Raji (cell line): ENCODE results near the gene CERK.

Experiments used
- POLR2A ChIP-seq: IDR thresholded peaks from 2 replicates; pipeline ENCODE4 v1.6.1; 2011; ENCODE audit warnings: low read depth, low read length, control low read depth; ENCODE audit not compliant: insufficient read depth

Gene CERK

DNA sequence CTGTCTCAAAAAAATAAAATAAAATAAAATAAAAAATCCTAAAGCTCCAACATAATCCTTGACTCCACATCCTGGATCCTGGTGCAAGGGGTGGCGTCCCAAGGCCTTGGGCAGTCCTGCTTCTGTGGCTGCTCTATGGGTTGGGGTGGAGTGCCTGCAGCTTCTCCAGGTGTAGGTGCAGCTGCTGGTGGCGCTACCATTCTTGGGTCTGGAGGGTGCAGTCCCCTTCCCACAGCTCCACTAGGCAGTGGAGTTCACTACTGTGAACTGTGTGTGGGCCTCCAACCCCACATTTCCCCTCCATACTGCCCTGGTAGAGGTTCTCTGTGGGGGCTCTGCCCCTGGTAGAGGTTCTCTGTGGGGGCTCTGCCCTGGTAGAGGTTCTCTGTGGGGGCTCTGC is 17.5 kb upstream of the CERK start:
- no peak for TF ChIP-seq POLR2A

DNA sequence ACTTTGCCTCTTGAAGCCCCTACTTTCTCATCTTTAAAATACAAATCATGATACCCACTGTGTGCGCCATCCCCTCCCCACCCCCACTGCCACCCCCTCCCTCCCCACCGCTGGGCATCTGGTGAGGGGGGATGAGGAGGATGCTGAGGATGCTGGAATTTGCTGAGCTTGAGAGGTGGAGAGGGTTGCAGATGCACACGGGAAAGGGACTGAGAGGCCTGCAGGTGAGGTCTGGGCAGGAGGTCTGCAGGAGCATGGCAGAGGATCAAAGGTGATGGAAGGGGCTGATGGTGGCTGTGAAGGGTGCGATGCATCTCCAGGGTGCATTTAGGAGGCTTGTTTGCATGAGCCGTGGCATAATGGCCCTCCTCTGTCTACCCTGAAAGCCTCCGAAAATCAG is 16.8 kb upstream of the CERK start:
- TF ChIP-seq POLR2A: no peak

DNA sequence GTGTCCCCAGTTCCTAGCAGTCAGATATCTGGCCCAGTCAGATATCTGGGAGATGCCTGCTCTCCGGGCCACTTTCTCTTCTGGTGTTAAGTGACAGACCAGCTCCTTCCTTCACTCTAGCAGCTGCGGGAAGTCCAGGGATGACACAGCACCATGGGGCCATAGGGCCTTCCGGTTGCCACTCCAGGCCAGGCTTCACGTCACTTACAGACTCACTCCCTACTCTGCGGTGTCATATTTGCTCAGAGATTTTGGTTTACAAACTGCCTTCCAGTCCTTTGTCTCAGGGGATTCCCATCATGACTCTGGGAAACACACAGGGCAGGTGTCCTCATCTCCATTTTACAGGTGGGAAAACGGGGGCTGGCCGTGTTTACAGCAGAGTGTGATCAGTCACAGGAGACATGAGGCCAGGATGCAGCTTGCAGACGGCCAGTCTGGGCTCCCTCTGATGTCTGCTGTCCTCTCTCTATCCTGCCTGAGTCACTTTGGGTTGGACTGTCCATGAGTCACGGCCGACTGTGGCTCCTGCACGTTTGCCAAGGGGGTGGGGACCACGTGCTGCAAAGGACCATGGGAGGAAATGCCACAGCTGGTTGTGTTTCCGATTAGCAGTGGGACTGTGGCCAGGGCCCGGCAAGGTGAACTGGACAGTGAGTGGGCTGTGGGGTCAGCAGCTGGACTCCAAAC is 16.2 kb upstream of the CERK start:
- no peak for TF ChIP-seq POLR2A

DNA sequence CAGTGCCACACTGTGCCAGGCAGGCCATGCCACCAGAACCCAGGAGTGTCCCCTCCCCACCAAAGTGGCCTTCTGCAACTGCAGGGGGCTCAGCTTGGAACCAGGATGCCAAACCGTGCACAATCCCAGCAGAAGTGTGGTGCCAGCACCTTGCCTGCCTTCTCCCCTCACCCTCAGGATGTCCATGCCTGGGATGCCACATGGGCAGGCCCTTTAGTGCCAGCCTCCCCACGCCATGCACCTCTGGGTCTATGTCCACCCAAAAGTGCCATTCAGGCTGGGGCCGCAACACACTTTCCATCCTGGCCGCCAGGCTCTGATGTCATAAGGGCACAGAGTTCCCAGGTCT is 15.7 kb upstream of the CERK start:
- no peak for TF ChIP-seq POLR2A

DNA sequence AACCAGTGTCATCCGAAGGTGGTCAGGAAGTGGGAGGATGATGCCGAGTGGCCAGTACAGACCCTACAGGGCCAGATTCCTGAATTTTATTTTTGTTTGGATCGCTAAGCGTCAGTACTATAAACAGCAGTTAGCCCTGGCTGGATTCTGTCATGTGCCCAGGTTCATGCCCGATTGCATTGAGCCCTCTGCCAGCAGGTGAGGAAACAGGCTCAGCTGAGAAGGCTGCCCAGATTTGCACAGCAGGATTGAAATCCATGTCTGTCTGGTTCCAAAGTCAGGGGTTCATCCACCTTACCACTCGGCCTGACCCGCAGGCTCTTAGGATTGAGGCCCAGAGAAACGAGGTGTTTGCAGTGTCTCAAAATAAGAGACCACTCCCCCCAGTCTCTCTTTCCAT is 15.3 kb upstream of the CERK start:
- TF ChIP-seq POLR2A: no peak

DNA sequence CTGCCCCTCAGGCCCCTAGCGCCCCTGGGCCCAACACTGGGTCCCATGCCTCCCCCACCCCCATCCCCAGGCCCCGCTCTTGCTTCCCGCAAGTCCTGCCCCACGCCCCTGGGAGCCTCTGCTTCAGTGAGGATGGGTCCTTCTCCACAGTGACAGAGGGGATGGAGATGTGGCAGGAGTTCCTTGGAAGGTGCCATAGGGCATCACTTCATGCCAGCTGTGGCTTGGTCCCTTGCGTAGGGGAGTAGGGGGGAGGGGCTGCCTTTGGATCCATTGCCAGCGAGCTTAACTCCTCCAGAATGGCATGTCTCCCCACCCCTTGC is 14.9 kb upstream of the CERK start:
- no peak for TF ChIP-seq POLR2A

DNA sequence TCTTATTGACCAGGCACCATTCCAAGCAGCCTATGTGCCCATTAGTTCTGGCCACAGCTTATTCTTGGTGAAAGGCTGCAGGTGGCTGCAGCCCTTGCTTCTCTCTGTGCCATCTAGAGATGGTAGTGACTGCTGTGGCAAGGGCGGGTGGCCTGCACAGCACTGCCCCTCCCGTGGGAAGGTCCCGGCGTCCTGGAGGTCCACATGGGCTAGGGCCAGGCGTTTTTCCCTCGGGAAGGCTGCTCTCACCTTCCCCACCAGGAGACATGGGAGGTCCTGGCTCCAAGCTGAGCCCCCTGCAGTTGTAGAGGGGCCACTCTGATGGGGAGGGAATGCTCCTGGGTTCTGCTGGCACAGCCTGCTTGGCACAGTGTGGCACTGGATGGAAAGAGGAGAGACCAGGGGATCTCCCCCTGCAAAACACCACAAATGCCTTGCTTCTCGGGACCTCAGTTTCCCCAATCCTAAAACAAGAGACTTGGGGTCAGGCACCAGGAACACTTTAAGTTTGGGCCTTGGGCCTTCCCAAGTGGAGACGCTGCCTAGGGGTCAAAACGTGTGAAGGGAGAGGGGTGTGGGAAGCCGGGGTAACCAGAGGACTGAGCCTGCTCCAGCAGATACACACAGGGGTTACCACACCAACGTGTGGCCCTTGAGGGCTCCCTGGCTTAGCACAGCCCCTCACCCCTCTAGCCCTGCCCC is 14.4 kb upstream of the CERK start:
- TF ChIP-seq POLR2A: no peak

DNA sequence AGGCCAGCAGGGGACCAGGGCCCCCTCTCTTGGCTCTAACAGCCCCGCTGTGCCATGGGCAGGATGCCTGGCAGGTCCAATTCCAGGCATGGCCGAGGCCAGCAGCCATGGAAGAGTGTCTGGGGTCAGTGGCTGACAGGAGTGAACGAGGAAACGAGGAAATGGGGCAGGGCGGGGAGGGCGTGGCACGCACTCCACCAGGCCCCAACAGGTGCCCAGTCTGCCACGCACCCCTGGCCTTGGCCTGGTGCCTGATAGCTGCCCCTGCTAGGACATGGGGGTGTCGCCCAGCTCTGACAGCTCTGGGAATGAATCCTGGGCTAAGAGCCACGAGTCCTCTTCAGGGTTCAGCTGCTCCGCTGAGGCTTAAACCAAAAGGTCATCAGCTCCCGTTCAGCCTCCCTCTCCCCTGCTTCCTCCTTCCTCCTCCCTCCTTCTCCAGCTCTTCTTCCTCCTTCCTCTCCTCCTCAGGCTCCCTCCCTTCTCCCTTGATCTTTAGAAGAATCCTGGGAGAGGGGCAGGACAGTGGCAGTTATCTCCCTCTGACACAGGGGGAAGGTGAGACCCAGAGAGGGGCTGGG is 12.9 kb upstream of the CERK start:
- no peak for TF ChIP-seq POLR2A

DNA sequence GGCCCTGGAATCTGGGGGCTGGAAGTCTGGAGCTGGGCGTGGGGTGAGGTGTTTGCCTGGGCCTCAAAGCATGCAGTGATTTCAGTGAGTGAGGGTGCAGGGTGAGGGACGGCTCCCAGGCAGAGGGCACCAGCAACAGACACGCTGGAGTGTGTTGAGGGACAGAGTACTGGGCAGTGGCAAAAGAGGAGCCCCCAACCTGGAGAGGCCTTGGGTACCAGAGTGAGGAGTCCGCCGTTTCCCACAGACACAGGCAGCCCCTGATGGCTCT is 12.4 kb upstream of the CERK start:
- TF ChIP-seq POLR2A: no peak

DNA sequence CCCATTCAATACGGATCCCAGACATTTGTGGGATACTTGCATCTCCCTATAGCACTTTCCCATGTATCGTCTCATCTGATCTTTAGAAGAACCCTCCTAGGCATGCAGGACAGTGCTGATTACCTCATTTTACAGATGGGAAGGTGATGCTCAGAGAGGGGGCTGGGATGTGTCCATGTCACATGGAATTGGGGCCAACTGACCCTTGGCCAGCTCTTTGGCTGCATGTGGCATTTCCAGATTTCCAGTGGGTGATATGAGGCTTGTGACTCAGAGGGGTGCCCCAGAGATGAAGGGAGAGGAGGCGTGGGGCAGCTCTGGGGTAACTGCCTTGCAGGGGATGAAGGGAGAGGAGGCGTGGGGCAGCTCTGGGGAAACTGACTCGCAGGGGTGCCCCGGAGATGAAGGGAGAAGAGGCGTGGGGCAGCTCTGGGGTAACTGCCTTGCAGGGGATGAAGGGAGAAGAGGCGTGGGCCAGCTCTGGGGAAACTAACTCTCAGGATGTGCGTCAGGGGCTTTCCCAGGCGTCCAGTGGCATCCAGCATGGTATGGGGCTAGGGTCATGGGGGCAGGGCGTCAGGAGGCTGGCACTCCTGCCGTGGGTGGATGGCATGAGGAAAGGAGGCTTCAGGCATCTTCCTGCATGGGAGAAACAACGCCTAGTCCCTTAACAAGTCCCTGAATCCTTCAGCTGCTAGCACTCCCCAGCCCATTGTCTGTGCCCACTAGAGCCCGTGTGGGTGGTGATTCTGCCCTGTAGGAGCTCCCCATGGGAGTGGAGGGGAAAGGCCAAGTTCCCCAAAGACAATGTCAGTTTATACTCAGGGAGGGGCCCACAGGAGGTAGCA is 11.9 kb upstream of the CERK start:
- no peak for TF ChIP-seq POLR2A

DNA sequence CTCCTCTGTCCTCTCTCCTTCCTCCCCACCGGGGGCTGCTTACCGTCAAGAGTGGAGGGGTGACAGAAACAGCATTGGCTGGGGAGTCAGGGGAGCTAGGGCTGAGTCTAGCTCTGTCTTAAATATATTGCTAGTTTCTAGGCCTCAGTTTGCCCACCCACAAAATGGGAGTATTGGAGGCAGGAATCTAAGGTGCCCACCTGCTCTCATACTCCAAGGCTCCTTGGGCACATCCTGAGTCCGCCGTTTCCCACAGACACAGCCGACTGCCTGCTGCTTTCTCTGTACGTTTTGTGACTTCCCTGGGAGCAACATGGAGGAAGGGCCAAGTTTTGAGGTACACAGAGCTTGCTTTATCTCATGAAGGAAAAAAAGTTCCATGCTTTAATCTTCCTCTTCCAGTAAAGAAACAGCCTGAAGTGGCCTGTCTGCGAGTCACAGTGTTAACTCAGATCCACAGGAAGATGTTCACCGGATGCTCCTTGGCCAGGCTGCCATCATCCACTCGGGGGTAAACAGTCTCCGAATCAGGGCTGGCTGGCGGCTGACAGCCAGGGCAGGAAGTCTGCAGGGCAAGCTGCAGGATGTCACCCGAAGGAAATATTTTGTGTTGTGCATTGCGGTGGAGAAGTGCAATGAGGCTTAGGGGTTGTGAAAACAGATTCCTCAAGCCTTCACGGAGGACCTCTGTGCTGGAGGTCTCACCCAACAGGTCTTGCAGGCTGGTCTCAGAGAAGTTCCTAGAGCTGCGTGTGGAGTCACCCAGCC is 11.0 kb upstream of the CERK start:
- no peak for TF ChIP-seq POLR2A

DNA sequence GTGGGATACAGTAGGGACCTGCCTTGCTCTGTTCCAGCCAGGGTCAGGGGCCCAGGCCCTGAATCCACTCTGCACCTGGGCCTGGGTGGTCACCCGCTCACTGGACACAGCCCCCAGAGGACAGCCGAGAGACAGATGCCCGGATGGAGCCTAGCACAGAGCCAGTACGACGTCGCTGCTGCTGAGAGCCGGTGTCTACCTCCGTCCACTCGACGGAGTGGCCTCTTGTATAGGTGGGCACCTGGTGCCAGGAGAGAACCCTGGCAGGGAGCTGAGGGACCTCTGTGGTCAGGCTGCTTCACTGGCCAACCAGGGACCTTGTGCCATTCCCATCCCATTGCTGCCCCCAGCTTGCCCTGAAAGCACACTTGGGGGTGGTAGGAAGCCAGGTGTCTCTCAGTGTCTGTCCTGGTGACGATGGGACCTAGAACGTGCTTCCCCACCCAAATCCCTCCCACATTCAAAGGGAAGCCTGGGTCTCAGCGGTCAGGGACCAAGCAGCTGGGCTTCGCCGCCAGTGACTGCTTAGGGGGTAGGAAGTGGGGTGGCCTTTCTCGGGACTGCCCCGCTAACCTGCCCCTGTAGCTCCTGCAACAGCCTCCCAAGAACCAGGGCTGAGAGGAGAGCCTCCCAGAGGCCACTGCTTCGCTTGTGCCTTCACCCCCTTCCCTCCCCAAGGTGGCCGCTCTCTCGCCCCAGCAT is 10.3 kb upstream of the CERK start:
- TF ChIP-seq POLR2A: no peak

DNA sequence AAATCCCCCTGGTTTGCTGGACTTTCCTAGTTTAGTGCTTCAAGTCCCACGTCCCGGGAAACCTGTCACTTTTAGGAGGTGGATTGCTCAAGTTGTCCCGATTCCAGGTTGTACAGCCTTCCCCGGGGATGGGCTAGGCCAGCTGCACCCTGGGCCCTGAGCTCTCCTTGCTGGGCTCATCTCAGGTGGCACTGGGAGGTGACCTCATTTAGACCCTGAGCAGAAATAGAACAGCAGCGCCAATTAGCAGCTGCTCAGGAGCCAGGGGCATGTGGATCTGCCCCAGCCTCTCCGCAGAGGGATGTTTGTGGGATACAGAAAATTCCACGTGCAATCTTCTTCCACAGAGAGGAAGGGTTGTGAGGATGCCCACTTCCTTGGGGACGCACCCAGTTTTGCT is 9.6 kb upstream of the CERK start:
- TF ChIP-seq POLR2A: no peak

DNA sequence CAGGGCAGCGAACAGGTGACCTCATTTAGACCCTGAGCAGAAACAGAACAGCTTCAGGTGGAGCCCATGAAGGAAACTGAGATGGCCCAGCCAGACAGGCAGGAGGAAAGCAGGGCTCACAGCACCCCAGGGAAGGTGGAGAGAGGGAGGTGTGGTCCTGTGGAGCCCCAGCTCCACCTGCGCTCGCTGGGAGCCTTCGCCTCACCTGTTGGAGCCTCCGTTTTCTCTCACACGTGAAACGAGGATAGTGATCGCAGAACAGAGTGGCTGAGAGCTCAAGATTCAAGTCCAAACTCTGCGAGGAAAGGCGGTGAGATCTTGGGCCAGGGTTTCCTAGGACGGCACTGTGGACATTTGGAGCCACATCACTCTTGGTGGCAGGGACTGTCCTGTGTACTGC is 8.6 kb upstream of the CERK start:
- no peak for TF ChIP-seq POLR2A

DNA sequence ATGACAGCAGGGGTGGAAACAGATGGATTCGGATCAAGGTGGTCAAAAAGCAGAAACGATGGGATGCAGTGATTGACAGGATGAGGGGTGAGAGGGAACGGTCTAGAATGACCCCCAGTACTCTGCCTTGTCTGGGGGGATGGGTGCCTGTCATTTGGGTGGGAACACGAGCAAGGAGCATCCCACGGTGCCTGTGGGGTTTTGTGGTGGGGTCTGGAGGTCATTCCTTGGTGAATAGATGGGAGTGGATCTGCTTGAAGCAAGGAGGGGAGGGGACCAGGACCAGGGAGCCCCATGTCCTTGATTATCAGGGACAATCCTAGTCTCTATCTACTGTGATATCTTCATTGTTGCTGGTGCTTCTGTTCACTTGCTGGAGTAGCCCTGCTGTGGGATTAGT is 8.1 kb upstream of the CERK start:
- TF ChIP-seq POLR2A: no peak
